Liver (tissue), 9 donors: ENCODE measurements around the gene ADGRF5. TPM values are rescaled to one million over a fixed set of nuclear protein-coding genes. Genes with fewer than 3 reads are reported as not detected.

Experiments used
- DNase-seq: peaks from one replicate; pipeline ENCODE4 v3.0.0-alpha.2; 2017; ENCODE audit warnings: low spot score
- H3K27ac ChIP-seq, 2 donors: one replicate each; pipeline ENCODE4 v1.7.0; 2013; ENCODE audit warnings: inconsistent platforms in 2 of 2, low read length in 2 of 2, control low read depth in 1 of 2, low read depth in 1 of 2, mild to moderate bottlenecking in 1 of 2
- H3K27me3 ChIP-seq, 4 donors: one replicate each; pipeline versions ENCODE4 v1.6.1 to v1.7.0; 2013; ENCODE audit warnings: low read length in 3 of 4, inconsistent platforms in 1 of 4, mild to moderate bottlenecking in 1 of 4, moderate library complexity in 1 of 4; ENCODE audit not compliant: control insufficient read depth in 4 of 4, insufficient read depth in 4 of 4
- H3K36me3 ChIP-seq, 4 donors: one replicate each; pipeline versions ENCODE4 v1.6.1 to v1.7.0; 2013; ENCODE audit warnings: low read length in 3 of 4, mild to moderate bottlenecking in 3 of 4, low read depth in 1 of 4, moderate library complexity in 1 of 4; ENCODE audit not compliant: control insufficient read depth in 4 of 4, insufficient read depth in 3 of 4
- H3K4me1 ChIP-seq, 4 donors: one replicate each; pipeline versions ENCODE4 v1.6.1 to v1.7.0; 2013; ENCODE audit warnings: low read length in 3 of 4, mild to moderate bottlenecking in 3 of 4, moderate library complexity in 1 of 4; ENCODE audit not compliant: control insufficient read depth in 4 of 4, insufficient read depth in 4 of 4
- H3K4me3 ChIP-seq, 3 donors: one replicate each; pipeline versions ENCODE4 v1.6.1 to v1.7.0; 2013; ENCODE audit warnings: low read length in 3 of 3, control low read depth in 1 of 3, low read depth in 1 of 3, mild to moderate bottlenecking in 1 of 3
- H3K9ac ChIP-seq, 2 donors: one replicate each; pipeline ENCODE4 v1.7.0; 2013; ENCODE audit warnings: low read length in 2 of 2, mild to moderate bottlenecking in 2 of 2, moderate library complexity in 2 of 2, control low read depth in 1 of 2, low read depth in 1 of 2
- H3K9me3 ChIP-seq, 4 donors: one replicate each; pipeline versions ENCODE4 v1.6.1 to v1.7.0; 2013; ENCODE audit warnings: low read length in 3 of 4; ENCODE audit not compliant: control insufficient read depth in 4 of 4
- ATF3 ChIP-seq: IDR thresholded peaks from 2 replicates; pipeline ENCODE4 v1.6.1; 2016; ENCODE audit warnings: antibody characterized with exemption
- CTCF ChIP-seq: fragments of 150-350 bp; IDR thresholded peaks from 2 replicates; pipeline ENCODE4 v1.5.1; 2017; ENCODE audit warnings: improper control_type of control experiment, low read depth, low read length; ENCODE audit not compliant: missing input control
- EGR1 ChIP-seq, 2 donors: IDR thresholded peaks; 2 replicates each; pipeline ENCODE4 v1.6.1; 2016 to 2018; ENCODE audit warnings: antibody characterized with exemption in 2 of 2, low read depth in 2 of 2
- FOXA1 ChIP-seq: IDR thresholded peaks from 2 replicates; pipeline ENCODE4 v1.6.1; 2016; ENCODE audit warnings: antibody characterized with exemption
- FOXA2 ChIP-seq: IDR thresholded peaks from 2 replicates; pipeline ENCODE4 v1.6.1; 2016; ENCODE audit warnings: antibody characterized with exemption
- GABPA ChIP-seq, 2 donors: IDR thresholded peaks in 1 of 2; conservative IDR thresholded peaks in 1 of 2; 2 replicates each; pipeline ENCODE4 v1.6.1; 2016; ENCODE audit warnings: antibody characterized with exemption in 2 of 2, mild to moderate bottlenecking in 1 of 2, moderate library complexity in 1 of 2
- HNF4A ChIP-seq, 2 donors: conservative IDR thresholded peaks; 2 replicates each; pipeline ENCODE4 v1.6.1; 2016; ENCODE audit warnings: antibody characterized with exemption in 2 of 2, mild to moderate bottlenecking in 2 of 2
- HNF4G ChIP-seq: IDR thresholded peaks from 2 replicates; pipeline ENCODE4 v1.6.1; 2016; ENCODE audit warnings: antibody characterized with exemption
- JUND ChIP-seq, 2 donors: IDR thresholded peaks; 2 replicates each; pipeline ENCODE4 v1.6.1; 2016; ENCODE audit warnings: antibody characterized with exemption in 2 of 2
- MAX ChIP-seq: IDR thresholded peaks from 2 replicates; pipeline ENCODE4 v1.6.1; 2016; ENCODE audit warnings: antibody characterized with exemption
- NR2F2 ChIP-seq: IDR thresholded peaks from 2 replicates; pipeline ENCODE4 v1.6.1; 2016; ENCODE audit warnings: antibody characterized with exemption
- RAD21 ChIP-seq, 2 donors: IDR thresholded peaks; 2 replicates each; pipeline ENCODE4 v1.6.1; 2016; ENCODE audit warnings: antibody characterized with exemption in 2 of 2, mild to moderate bottlenecking in 2 of 2
- REST ChIP-seq: IDR thresholded peaks from 2 replicates; pipeline ENCODE4 v1.6.1; 2016; ENCODE audit warnings: antibody characterized with exemption, mild to moderate bottlenecking
- RXRA ChIP-seq, 2 donors: IDR thresholded peaks; 2 replicates each; pipeline ENCODE4 v1.6.1; 2017 to 2018; ENCODE audit warnings: antibody characterized with exemption in 2 of 2, mild to moderate bottlenecking in 1 of 2
- SP1 ChIP-seq: IDR thresholded peaks from 2 replicates; pipeline ENCODE4 v1.6.1; 2018; ENCODE audit warnings: antibody characterized with exemption, mild to moderate bottlenecking
- TAF1 ChIP-seq: conservative IDR thresholded peaks from 2 replicates; pipeline ENCODE4 v1.6.1; 2016; ENCODE audit warnings: antibody characterized with exemption, mild to moderate bottlenecking
- YY1 ChIP-seq: IDR thresholded peaks from 2 replicates; pipeline ENCODE4 v1.6.1; 2016; ENCODE audit warnings: antibody characterized with exemption, mild to moderate bottlenecking
- ZBTB33 ChIP-seq: IDR thresholded peaks from 2 replicates; pipeline ENCODE4 v1.6.1; 2016; ENCODE audit warnings: antibody characterized with exemption
- polyA plus RNA-seq, 2 donors: library from polyadenylated mRNA; stranded (reverse) in 1 of 2; unstranded in 1 of 2; fragments of 200-250 nt in 1 of 2; fragments of >200 nt in 1 of 2; fragmentation: Nextera tagmentation in 1 of 2; extraction: Ambion mirVana in 1 of 2; gene quantifications; one replicate each; pipeline versions ENCODE4 v1.2.1 to v1.2.3, GENCODE V29; 2013 to 2015
- total RNA-seq, 2 donors: library from RNA; depleted of rRNA; stranded (reverse); fragments of >200 nt; gene quantifications; one replicate each; pipeline ENCODE4 v1.2.3, GENCODE V29; 2014
- donor health status: healthy.
- donor health status: healthy.
- donor health status: healthy.
- donor health status: healthy.
- donor health status: healthy.

The ADGRF5 gene
- total and polyA plus RNA-seq, 4 donors, result 4.9 to 19.9 (median 7.4) TPM

- Histone ChIP-seq H3K4me1 (no peaks in the 10 kb centered on the region), H3K27me3 (no peaks in the 10 kb centered on the region), H3K9me3 (no peaks in the 10 kb centered on the region), H3K36me3 (no peaks in the 10 kb centered on the region), H3K4me3 (no peak overlapping the region), H3K27ac (no peak overlapping the region), H3K9ac (no peak overlapping the region)
- TF ChIP-seq NR2F2 (no peak), CTCF (no peak), MAX (no peak), FOXA1 (no peak), HNF4A (conservative IDR thresholded peaks at IDR 0.05) (no peak), JUND (IDR thresholded peaks at IDR 0.05) (no peak), HNF4G (no peak), GABPA (IDR thresholded peaks at IDR 0.05 in 1 of 2, conservative IDR thresholded peaks at IDR 0.05 in 1 of 2) (no peak), TAF1 (no peak), ATF3 (no peak), REST (no peak), FOXA2 (no peak), YY1 (no peak), RAD21 (IDR thresholded peaks at IDR 0.05) (no peak), ZBTB33 (no peak), RXRA (IDR thresholded peaks at IDR 0.05) (no peak), SP1 (no peak), EGR1 (IDR thresholded peaks at IDR 0.05; ENCODE audit: low read depth in 2 of 2) (no peak)
- no peak for DNase-seq
These were observed 6.4 kb downstream of the ADGRF5 start for GRCh38 chr6:46915380-46915779.
